Natural killer cell (primary cell): Measurements from ENCODE around the gene SVEP1. TPM values are rescaled to one million over a fixed set of nuclear protein-coding genes. Genes with fewer than 3 reads are reported as not detected.

Experiments used
- ATAC-seq, 3 donors: fragments of 150-1000 bp in 2 of 3; fragments of 200-7000 bp in 1 of 3; cut with Tn5 transposase; 1 replicate in 1 of 3; 2 replicates in 2 of 3; pipeline ENCODE4 v1.10.0; 2021; ENCODE audit warnings: mild to moderate bottlenecking in 2 of 3, moderate library complexity in 2 of 3
- DNase-seq, 2 donors: peaks; one replicate each; pipeline versions ENCODE4 v3.0.0 to v3.0.0-alpha.2; 2013 to 2021; ENCODE audit warnings: mixed read lengths in 1 of 2
- H3K27ac ChIP-seq: one replicate; pipeline ENCODE4 v1.5.1; 2013; ENCODE audit warnings: mild to moderate bottlenecking, low read length
- H3K27me3 ChIP-seq: one replicate; pipeline ENCODE4 v1.6.1; 2013; ENCODE audit warnings: low read length; ENCODE audit not compliant: control insufficient read depth, insufficient read depth
- H3K36me3 ChIP-seq: one replicate; pipeline ENCODE4 v1.6.1; 2013; ENCODE audit warnings: low read length; ENCODE audit not compliant: control insufficient read depth, insufficient read depth
- H3K4me1 ChIP-seq: one replicate; pipeline ENCODE4 v1.6.1; 2013; ENCODE audit warnings: low read length; ENCODE audit not compliant: control insufficient read depth, insufficient read depth
- H3K4me3 ChIP-seq: one replicate; pipeline ENCODE4 v1.5.1; 2013; ENCODE audit warnings: low read length
- H3K9me3 ChIP-seq: one replicate; pipeline ENCODE4 v1.6.1; 2013; ENCODE audit warnings: low read length; ENCODE audit not compliant: control insufficient read depth, insufficient read depth
- H3K27ac Mint-ChIP-seq, 2 donors: one replicate each; pipeline ENCODE4 v1.8.0; 2022; ENCODE audit warnings: mild to moderate bottlenecking in 2 of 2, mixed read lengths in 2 of 2, moderate library complexity in 1 of 2
- H3K27me3 Mint-ChIP-seq, 2 donors: one replicate each; pipeline ENCODE4 v1.8.0; 2022; ENCODE audit warnings: low read depth in 2 of 2, mixed read lengths in 2 of 2
- H3K36me3 Mint-ChIP-seq: one replicate; pipeline ENCODE4 v1.8.0; 2022; ENCODE audit warnings: mixed read lengths
- H3K4me1 Mint-ChIP-seq, 2 donors: one replicate each; pipeline ENCODE4 v1.8.0; 2022; ENCODE audit warnings: mixed read lengths in 2 of 2
- H3K4me3 Mint-ChIP-seq: one replicate; pipeline ENCODE4 v1.8.0; 2022; ENCODE audit warnings: mild to moderate bottlenecking, moderate library complexity, mixed read lengths
- H3K9me3 Mint-ChIP-seq, 2 donors: one replicate each; pipeline ENCODE4 v1.8.0; 2022; ENCODE audit warnings: mixed read lengths in 2 of 2
- WGBS: methylation state at CpG from one replicate; pipeline ENCODE4 v1.1.7; 2013; ENCODE audit warnings: missing lambda C conversion rate; ENCODE audit not compliant: insufficient coverage; 5-methylcytosine and 5-hydroxymethylcytosine counted together
- intact Hi-C: fragments of 100-400 bp; cut with micrococcal nuclease; formaldehyde crosslinking; loops from one replicate; pipeline ENCODE4 v1.14.2; 2022
- total RNA-seq, 4 donors: library from RNA; stranded (reverse); fragments of 120-200 nt in 1 of 4; gene quantifications; one replicate each; pipeline versions ENCODE4 v1.2.3 to v1.2.4, GENCODE V29; 2013 to 2022
- TF ChIP-seq, protein P1 (sequence below): fragments of 200-600 bp; IDR thresholded peaks from one replicate; pipeline ENCODE4 v1.8.0; 2022; ENCODE audit warnings: antibody characterized with exemption

SVEP1 gene
- total RNA-seq, 3 donors from 2014 or later (not counting 1 experiment from before 2014, with no cell fraction given) = not detected

DNA sequence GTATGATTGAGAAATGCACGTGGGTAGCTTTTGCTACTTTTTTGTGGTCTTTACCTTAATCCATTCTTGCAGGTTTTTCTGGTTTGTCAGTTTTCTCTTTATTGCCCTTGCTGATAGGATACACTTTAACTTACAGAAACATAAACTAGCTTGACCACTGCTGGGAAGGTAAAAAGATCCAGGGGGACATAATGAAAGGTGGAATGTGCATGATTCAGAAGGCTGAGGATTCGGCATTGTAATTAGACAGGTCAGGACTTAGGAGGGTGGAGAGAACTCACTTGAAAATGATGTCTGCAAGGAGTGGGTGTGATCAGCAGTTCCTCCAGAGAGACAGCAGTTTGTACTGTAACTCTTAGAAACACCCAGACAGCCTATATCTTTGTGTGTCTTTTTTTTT, 222.0 kb downstream of the SVEP1 start:
- TF ChIP-seq, protein P1, sequence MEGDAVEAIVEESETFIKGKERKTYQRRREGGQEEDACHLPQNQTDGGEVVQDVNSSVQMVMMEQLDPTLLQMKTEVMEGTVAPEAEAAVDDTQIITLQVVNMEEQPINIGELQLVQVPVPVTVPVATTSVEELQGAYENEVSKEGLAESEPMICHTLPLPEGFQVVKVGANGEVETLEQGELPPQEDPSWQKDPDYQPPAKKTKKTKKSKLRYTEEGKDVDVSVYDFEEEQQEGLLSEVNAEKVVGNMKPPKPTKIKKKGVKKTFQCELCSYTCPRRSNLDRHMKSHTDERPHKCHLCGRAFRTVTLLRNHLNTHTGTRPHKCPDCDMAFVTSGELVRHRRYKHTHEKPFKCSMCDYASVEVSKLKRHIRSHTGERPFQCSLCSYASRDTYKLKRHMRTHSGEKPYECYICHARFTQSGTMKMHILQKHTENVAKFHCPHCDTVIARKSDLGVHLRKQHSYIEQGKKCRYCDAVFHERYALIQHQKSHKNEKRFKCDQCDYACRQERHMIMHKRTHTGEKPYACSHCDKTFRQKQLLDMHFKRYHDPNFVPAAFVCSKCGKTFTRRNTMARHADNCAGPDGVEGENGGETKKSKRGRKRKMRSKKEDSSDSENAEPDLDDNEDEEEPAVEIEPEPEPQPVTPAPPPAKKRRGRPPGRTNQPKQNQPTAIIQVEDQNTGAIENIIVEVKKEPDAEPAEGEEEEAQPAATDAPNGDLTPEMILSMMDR = no peak
- Mint-ChIP-seq H3K4me3 (no peak overlapping the region), H3K27me3 (no peaks in the 10 kb centered on the region)

GRCh38 chr9:110356639-110357395, 222.7 kb downstream of the SVEP1 start:
- no peak overlapping the region for H3K27ac Mint-ChIP-seq

More for the DNA sequence above, 222.0 kb downstream of the SVEP1 start:
- no peak overlapping the region for H3K27ac ChIP-seq
- H3K4me3 ChIP-seq = no peak overlapping the region
- no peak for DNase-seq
- no peaks in the 10 kb centered on the region for H3K9me3 ChIP-seq
- H3K4me1 Mint-ChIP-seq = no peaks in the 10 kb centered on the region
- H3K27me3 ChIP-seq = no peaks in the 10 kb centered on the region
- peaks cover 0 to 5% of the 10 kb centered on the region in 2 donors for H3K9me3 Mint-ChIP-seq
- no peaks in the 10 kb centered on the region for H3K36me3 Mint-ChIP-seq
- no peak overlapping the region for H3K27ac Mint-ChIP-seq
- intact Hi-C loops = no loop called here
- H3K4me1 ChIP-seq = no peaks in the 10 kb centered on the region
- no peaks in the 10 kb centered on the region for H3K36me3 ChIP-seq
- WGBS = 95% methylated on average over 1 of the region's 2 CpGs
- no peak for ATAC-seq

DNA sequence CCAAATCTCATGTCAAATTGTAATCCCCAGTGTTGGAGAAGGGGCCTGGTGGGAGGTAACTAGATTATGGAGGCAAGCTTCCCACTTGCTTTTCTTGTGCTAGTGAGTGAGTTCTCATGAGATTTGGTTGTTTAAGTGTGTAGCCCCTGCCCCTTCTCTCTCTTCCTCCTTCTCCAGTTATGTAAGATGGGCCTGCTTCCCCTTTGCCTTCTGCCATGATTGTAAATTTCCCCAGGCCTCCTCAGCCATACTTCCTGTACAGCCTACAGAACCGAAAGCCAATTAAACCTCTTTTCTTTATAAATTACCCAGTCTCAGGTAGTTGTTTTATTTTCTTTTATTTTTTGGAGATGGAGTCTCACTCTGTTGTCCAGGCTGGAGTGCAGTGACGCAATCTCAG, 223.6 kb downstream of the SVEP1 start:
- no peak overlapping the region for H3K4me3 Mint-ChIP-seq
- H3K27ac ChIP-seq = no peak overlapping the region
- DNase-seq = no peak
- H3K4me3 ChIP-seq = no peak overlapping the region
- H3K36me3 ChIP-seq = no peaks in the 10 kb centered on the region
- intact Hi-C loops = no loop called here
- no peak for ATAC-seq
- no peaks in the 10 kb centered on the region for H3K4me1 ChIP-seq
- peaks cover 0 to 5% of the 10 kb centered on the region in 2 donors for H3K9me3 Mint-ChIP-seq
- 100% methylated on average over 1 of the region's 2 CpGs for WGBS
- TF ChIP-seq, protein P1 = no peak
- H3K27me3 ChIP-seq = no peaks in the 10 kb centered on the region
- peaks cover 0 to under 1% of the 10 kb centered on the region in 2 donors for H3K27me3 Mint-ChIP-seq
- H3K36me3 Mint-ChIP-seq = no peaks in the 10 kb centered on the region
- no peaks in the 10 kb centered on the region for H3K9me3 ChIP-seq
- no peak overlapping the region for H3K27ac Mint-ChIP-seq
- no peaks in the 10 kb centered on the region for H3K4me1 Mint-ChIP-seq

More at GRCh38 chr9:110356639-110357395, 222.7 kb downstream of the SVEP1 start:
- DNase-seq = no peak
- H3K9me3 Mint-ChIP-seq = peaks cover 0 to 5% of the 10 kb centered on the region in 2 donors
- no peaks in the 10 kb centered on the region for H3K27me3 ChIP-seq
- no peaks in the 10 kb centered on the region for H3K36me3 Mint-ChIP-seq
- no peak overlapping the region for H3K4me3 ChIP-seq
- TF ChIP-seq, protein P1 = no peak
- H3K4me1 Mint-ChIP-seq = no peaks in the 10 kb centered on the region
- no peak overlapping the region for H3K4me3 Mint-ChIP-seq
- no peaks in the 10 kb centered on the region for H3K36me3 ChIP-seq
- H3K9me3 ChIP-seq = no peaks in the 10 kb centered on the region
- H3K27ac ChIP-seq = no peak overlapping the region
- no peaks in the 10 kb centered on the region for H3K27me3 Mint-ChIP-seq
- intact Hi-C loops = no loop called here
- no peaks in the 10 kb centered on the region for H3K4me1 ChIP-seq
- WGBS = 86% methylated on average over 3 of the region's 4 CpGs
- ATAC-seq = no peak
